NCI-H2107 treated with DMSO at 0.1 percent for 48 hours (cell line): ENCODE results near the gene ANXA5.
A peak's percentile ranks its signal among the peaks of the same experiment; 100 is the strongest.
"Not testable (repeated sequence)": the region's sequence is repeated elsewhere in the genome, so short reads cannot be mapped to it uniquely, and the experiment has no call there.

Experiments used
- DNase-seq: peaks from one replicate; lab custom pipeline; 2025; ENCODE audit not compliant: unreplicated experiment; lab: John Stamatoyannopoulos, UW

ANXA5 gene

GRCh38 chr4:121679267-121679666, 17.5 kb downstream of the ANXA5 start:
- no peak for DNase-seq

- no peak for DNase-seq
Measured at GRCh38 chr4:121677524-121677923, 19.3 kb downstream of the ANXA5 start.

- no peak for DNase-seq
Measured at GRCh38 chr4:121676345-121677075, 20.3 kb downstream of the ANXA5 start.

GRCh38 chr4:121675715-121676114, 21.1 kb downstream of the ANXA5 start:
- no peak for DNase-seq

- no peak for DNase-seq
Measured at GRCh38 chr4:121674696-121675095, 22.1 kb downstream of the ANXA5 start.

GRCh38 chr4:121674191-121674590, 22.6 kb downstream of the ANXA5 start:
- DNase-seq: no peak

GRCh38 chr4:121669163-121669550, 27.6 kb downstream of the ANXA5 start:
- DNase-seq: no peak

GRCh38 chr4:121668368-121669162, 28.2 kb downstream of the ANXA5 start:
- no peak for DNase-seq

- no peak for DNase-seq
Measured at GRCh38 chr4:121666091-121666679, 30.6 kb downstream of the ANXA5 start.

- no peak for DNase-seq
Measured at GRCh38 chr4:121665371-121665770, 31.4 kb downstream of the ANXA5 start.

- DNase-seq: no peak
Measured at GRCh38 chr4:121662225-121662624, 34.6 kb downstream of the ANXA5 start.

GRCh38 chr4:121660175-121660933, 36.4 kb downstream of the ANXA5 start:
- DNase-seq: not testable (repeated sequence)

- no peak for DNase-seq
Measured at GRCh38 chr4:121658125-121658524, 38.7 kb downstream of the ANXA5 start.

GRCh38 chr4:121656269-121656641, 40.5 kb downstream of the ANXA5 start:
- peak; percentile 66 for DNase-seq

- no peak for DNase-seq
Measured at GRCh38 chr4:121655320-121656268, 41.2 kb downstream of the ANXA5 start.

- DNase-seq: no peak
Measured at GRCh38 chr4:121654738-121655137, 42.0 kb downstream of the ANXA5 start.

GRCh38 chr4:121653986-121654385, 42.8 kb downstream of the ANXA5 start:
- no peak for DNase-seq

- no peak for DNase-seq
Measured at GRCh38 chr4:121653214-121653613, 43.6 kb downstream of the ANXA5 start.

GRCh38 chr4:121651597-121651996, 45.2 kb downstream of the ANXA5 start:
- no peak for DNase-seq

GRCh38 chr4:121650741-121651140, 46.0 kb downstream of the ANXA5 start:
- DNase-seq: no peak
